HG02870 (cell line): ENCODE data around the gene TRAM2.

Experiments
- ATAC-seq: cut with Tn5 transposase; IDR thresholded peaks from one replicate; pipeline ENCODE4 v1.9.1; 2021; ENCODE audit warnings: mild to moderate bottlenecking, moderate library complexity; ENCODE audit not compliant: unreplicated experiment

The TRAM2 gene

DNA sequence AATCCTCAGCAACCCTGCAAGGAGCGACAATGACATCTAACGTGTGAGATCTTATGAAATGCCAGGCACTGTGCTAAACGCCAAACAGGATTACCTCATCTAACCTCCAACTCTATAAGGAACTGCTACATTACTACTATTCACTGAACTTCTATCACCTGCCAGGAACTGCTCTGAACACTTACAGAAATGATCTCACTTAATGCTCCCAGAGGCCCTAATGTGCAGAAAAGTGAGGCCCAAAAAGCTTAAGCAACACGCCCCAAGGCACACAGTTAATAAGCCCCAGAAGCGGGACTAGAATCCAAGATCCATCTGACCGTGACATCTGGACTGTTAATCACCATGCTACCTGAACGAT is 28.5 kb downstream of the TRAM2 start:
- ATAC-seq = no peak

DNA sequence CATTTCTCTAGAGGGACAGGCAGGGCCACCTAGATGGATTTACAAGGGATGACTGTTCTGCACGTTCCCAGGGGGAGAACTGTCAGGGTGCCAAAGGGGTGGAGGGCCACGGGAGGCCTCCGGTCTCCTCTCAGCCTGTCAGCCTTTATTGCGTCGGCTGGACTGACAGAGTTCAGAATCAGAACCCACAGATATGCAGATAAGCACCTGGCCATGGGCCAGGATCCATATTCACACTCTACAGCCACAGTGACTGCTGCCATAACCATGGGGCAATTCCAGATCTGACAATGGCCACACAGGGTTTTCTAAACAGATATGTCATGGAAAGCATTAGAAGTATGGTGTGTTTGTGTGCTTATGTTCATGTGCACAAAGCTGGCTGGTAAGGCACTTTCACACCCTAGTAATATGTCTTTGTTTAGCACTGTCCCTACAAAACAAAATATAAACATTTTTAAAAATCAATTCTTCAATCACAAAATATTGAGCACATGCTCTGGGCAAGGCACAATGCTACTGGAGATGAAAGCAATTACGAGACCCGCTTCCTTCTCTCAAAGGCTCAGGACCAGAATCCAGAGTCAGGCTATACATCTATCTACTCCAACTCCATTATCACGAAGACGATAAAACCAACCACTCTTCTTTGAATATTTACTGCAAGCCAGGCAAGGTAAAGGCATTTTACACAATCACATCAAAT is 29.1 kb downstream of the TRAM2 start:
- no peak for ATAC-seq

DNA sequence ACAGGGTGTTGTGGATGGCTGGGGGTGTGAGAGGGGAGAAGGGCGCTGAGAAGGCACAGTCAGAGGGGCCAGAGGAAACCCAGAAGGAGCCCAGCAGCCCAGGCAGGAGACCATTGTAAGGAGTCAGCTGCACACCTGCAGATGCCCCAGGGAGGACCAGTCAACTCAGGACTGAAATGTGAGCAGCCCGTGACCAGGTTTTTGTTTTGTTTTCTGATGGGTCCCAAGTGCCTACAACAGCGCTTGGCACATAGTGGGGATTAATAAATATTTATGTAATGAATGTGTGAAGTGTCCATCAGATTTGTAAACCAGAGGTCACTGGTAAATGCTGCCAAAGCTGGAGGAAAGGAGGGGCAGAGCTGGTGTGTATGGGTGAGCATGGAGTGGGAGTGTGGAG is 30.2 kb downstream of the TRAM2 start:
- peak; percentile 77 for ATAC-seq

DNA sequence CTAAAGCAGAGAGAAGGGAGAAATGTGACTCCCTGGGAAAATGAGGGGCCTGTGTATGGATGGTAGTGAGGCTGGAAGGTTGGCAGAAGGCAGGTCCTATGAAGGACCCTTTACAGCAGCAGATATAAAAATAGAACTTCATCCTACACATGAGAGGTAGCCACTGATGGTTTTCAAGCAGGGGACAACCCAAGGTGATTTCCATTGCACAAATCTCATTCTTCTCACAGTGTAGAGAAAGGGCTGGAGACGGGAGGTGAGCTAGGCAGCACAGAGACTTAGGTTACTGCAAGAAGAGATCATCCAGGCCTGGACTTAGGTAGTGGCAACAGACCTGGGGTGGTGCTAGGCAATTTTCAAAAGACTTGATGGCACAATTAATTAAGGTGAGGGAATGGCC is 30.7 kb downstream of the TRAM2 start:
- peak; percentile 50 for ATAC-seq

DNA sequence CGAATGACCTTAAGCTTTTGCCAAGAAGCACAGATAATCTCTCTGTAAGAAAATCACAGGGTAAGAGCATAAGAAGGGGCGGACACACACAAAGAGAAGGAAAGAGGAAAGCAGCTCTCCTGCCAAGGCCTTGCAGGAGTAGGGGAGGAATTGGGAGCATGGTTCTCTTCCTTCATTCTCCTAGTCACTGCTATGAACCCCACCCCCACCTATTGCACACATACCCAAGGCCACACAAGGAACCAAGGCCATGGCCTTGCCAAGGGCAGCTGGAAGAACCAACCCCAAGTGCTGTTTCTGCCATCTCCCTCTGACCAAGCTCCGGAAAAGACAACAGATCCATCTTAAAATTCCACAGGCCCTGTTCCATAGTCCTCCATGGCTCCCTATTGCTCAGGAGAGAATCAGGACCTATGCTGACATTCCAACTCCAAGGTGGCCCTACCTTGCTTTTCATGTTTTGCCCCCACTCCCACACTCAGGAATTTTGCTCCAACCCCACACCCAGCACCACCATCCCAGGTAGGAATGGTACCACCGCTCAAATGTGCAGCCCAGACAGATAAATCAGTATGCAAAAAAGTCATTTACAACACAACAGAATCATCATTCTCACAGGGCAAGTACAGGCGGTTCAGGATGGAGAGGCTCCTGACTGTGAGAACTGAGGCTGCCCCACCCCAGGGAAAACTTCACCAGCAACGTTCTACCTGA is 31.3 kb downstream of the TRAM2 start:
- ATAC-seq = peak; percentile 25

DNA sequence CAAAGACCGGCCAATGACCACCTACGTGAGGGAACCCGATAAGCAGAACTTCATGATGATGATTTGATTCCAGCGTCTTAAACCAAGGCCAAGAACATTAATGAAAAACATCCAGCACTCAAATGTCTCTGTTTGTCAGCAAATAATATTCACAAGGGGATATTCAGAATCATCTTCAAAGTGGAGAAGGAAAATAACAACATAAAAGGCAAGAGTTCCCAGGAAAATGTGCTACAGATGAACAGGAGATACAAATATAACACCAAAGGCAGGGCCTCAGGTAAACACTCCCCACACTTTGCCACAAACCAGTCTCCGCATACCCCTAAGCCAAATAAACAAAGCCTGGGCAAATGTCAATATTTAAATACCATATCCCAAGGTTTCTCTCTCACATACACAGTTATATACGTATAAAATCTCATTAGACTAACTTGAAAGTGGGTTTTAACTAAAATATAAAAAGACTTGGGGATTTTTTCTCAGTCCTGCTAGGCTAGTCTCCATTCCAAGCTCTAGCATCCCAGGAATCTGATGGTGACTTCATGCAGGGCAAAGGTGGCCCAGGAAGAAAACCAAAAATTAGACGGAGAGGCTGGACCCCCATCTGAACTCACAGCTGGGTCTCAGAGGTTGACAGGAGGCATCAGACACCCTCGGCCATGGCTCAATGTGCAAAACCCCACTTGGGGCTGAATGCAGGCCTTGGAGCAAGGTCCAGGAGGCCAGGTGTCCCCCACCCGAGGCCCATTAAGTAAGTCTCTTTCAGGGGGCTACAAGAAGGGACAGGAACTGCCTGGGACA is 32.1 kb downstream of the TRAM2 start:
- ATAC-seq = no peak

DNA sequence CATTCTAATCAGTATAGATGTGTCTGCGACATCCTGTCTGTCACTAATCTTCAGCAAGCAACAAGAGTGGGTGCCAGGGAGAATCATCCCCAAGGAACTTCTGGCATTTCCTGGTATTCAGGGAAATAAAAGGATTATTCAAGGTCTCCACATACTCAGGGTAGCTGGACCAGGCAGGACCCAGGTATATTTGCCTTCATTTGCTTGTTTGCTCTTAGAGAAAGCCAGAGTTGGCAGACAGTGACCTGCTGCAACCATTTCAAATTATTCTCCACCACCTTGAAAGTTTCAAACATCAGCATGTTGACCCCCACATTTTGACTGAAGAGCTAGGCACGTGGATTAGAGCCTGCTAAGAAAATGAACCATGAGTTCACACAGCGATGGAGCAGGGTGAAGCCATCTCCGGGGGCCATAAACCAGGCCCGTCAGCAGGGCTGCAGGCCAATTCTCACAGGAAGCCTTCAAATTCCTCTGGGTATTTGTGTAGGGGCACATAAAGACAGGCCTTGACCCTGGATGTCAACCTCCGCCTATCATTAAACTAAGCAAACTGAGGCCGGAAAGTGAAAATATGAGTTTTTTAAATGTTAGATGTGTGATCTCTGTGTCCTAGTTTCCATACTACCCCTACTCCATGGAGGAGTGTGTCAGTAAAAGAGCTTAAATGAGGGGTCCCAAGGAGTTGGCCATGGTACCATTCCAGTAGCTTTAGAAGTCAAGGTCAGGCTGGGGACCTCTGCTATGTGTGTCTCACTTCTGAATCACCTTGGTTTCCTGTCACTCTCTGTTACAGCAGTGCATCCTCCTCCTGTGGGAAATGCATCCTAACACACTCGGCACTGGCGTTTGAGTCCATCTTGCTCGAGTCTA is 32.9 kb downstream of the TRAM2 start:
- no peak for ATAC-seq

DNA sequence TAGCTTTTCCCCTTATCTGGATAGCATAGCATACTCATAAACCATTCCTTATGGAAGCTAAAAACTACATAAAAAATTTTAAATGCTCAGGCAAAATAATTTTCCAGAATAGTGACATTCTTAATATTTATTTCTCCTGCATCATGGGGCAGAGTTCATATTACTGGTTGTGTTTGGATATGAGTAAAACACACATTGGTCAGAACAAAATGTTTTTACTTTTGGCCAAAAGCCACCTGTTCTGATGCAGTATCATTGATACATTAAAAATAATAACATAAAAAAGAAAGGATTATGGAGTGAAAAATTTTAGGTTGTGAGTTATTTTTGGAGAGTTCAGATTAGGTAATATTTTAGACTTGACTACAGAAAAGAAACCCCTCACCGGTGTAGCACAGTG is 33.6 kb downstream of the TRAM2 start:
- no peak for ATAC-seq

DNA sequence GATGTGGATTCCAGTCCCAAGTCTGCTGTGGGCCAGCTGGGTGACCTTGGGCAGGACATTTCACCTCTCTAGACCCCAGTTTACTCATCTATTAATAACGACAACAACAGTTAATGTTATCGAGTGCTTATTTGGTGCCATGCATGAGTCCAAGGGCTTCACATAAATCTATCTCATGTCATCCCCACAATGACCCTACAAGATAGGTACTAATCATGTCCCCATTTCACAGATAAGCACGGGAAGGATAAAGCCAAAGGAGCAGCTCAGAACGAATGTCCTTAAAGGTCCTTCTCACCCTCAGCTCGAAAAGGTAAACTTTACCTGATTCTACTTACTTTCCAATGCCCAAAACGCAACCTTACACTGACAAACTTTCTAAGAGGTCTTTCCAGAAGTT is 35.7 kb downstream of the TRAM2 start:
- ATAC-seq = no peak

DNA sequence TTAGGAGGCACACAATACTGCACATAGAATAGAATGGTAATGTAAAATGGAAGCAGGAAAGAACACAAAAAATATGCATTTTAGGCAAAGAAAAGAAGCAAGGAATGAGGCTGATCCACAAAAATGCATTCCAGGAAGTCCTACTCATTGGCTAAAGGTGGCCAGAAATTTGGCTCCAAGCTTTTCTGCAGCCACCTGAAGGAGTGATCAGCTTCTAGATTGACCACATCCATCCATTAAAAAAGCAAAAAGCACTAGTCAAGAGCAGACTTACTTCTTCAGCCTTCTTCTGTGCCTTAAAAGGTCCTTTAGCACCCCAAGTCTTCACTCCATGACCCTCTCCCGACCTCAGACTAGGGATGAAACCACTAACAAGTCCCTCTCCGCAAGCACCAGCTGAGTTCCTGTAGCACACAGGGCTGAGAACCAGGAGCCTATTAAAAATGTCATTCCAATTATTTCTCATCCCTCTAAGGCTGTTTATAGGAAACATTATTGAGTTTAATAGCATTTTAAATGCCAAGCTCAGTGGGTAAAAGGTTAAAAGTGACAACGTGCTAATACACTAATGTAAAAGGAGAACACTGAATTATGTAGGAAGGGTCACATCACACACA is 36.5 kb downstream of the TRAM2 start:
- no peak for ATAC-seq

DNA sequence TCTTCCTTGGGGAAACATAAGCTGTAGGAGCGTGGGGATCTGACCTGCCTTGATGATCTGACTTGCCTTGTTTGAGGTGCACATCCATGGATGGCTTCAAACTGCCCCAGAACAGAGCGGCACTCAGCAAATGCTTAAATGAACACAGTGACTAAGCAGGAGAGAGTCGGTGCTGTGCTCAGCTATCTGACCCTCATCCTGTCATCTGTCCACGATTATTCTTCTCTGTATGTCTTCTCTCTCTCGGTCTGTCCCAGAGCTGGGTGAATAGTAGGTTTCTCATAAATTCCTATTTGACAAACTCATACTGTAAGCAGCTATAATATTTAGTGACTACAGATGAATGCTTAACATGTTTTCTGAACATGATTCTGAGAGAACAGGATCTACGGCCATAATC is 37.3 kb downstream of the TRAM2 start:
- ATAC-seq = no peak

DNA sequence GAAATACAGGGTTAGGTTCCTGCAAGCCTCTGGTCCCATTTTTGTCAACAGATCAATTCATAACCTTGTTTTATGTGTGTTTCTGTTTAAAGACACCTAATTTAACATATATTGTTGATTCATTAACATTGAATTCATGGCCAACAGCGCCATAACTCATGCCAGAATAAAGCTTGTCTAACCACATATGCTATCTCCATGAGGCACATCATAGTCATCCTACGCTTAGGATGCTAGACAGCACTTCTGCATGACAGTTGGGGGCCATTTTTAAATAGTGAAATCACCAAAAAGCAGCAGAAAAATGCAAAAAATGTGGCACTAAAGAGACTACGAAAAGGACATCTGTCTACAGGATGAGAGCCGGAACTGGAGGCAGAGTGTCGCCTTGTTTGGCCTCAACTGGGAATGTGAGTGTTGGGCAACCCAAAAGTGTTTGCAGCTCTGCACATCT is 37.9 kb downstream of the TRAM2 start:
- ATAC-seq = no peak

DNA sequence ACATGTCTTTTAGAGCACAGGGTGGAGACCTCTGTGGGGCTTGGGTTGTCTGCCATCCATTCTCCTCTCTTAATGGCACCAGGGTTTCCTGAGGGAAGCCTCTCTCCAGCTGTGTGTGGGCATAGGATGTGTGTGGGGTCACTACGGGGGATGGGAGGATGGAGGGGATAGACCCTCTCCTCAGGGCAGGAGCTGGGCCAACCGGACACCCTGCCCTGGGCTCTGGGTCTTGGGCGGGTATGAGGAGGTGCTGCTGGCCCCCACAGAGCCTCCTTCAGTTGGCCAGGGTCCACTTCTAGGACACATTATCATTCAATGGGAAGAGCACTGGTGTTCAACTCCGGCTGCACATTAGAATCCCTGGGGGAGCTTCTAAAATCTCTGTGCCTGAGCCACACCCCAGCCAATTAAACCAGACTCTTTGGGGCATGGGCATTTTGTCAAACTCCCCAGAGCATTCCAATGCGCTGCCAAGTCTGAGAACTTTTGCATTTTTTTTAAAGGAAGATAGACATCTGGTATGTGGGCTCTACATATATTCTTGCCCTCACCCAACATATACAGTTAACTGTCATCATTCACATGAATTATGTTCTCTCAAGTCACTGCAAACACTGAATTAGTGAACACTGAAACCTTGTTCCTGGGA is 38.5 kb downstream of the TRAM2 start:
- no peak for ATAC-seq

DNA sequence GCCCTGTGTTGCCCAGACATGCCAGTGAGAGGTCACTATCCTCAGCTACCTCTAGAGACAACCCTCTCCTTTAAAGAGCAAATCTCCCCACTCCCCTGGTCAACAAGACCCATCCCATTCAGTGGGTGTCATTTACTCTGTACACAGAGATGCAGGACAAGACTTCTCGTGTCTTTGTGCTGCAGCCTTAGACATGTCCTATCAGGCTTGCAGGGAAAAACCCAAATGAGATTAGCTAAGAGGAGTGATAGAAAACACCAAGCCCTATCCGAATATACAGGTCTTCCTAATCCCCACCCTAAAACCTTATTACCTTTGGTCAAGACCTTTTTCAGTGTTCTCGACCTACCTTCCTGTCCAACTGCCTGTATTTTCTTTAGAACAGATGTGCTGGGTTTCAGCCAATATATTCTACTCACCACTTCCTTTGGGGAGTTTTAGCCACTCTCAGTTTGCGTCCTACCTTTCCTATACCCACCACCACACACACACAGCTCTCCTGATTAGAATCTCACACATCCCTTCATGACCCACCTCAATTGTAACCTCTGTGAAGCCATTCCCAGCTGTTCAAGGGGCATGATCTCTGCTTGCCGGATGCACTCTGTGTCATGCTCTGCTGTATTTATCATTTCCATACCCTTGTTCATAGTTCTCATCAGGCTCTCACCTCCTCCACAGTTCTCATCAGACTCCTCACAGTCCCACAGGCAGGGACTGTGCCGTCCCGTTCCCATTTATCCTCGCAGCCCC is 39.7 kb downstream of the TRAM2 start:
- peak; percentile 53 for ATAC-seq

DNA sequence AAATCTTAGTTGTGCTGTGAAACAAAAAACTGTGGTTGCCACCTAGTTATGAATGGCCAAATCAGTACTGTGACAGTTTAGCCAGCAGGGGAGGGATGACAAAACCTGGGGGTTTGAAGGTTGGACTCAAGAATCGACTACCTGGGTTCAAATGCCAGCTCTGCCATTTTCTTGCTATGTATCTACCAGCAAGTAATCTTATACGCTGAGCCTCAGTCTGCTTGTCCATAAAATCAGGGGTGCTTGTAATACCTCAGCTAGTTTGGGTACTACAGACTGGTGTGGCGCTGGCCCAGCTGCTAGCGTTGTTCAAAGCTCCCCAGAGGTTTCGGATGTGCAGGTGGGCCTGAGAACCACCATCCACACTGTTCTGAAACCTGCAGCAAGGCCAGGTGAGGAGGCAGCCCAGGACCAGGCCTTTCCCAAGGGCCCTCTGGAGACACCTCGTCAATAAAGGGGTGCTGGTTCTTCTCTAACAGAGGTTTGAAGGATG is 40.4 kb downstream of the TRAM2 start:
- ATAC-seq = peak; percentile 26

DNA sequence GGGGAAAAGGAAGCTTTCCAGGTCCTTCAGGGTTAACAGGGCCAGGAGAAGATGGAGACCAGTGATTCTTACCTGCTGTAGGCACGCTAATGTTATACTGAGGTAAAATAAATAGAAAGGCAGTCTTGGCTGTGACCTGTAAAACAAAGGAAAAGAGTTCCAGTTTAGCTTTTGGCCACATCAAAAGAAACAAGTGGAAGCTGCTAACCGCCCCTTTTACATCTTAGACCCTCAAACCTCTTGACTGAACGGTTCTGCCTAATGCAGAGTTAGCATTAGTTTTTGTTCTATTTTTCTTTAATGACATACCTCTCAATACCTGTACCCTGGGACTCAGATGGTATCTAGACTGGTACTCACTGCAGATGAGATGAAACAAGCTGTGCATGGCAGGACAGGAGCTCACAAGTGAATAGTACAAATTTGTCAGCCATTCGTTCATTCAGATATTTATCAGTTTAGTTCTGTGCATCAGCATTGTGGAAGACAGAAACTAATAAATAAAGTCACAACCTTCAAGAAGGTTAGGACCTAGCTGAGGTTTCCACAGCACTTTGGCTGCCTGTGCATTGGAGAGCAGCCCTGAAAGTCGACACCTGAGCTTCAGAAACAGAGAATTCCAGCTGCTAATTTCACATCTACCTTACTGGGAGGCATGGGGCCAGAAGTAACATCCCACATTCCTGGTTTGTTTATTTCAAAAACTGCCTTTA is 41.0 kb downstream of the TRAM2 start:
- no peak for ATAC-seq

DNA sequence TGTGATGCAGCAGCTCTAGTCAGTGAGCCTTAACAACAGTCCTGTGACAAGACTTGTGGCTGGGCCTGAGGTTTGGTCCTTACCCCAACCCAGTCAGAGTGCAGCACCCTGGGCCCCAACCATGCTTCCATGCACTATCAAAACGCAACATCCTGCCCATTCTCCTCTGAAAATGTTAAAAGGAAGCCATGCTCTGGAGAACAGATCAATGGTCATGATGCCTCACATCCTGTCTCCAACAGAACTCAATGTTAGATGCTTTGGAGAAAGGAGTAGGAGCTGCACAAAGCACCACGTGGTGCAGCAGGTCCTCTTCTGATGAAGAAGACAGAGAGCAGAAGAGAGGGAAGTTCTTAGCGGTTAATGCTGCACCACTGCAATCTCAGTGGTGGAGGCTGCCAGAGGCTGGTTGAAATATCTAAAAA is 41.9 kb downstream of the TRAM2 start:
- peak; percentile 44 for ATAC-seq

DNA sequence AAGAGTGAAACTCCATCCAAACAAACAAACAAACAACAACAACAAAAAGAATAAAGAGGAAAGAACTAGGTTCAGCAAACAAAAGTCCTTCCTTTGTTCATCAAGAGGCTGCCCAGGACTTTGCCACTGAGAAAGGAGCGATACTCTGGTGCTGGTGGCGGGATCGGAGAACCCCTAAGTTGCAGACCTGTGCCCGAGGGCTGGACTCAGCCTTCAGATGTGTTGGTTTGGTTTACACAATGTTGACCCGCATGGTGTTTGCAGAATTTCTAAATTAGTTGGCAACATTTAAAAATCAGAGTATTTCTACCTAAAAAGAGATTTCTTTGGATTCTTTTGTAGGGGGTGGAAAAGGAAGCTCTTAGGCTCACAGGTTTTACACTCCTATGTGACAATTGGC is 42.5 kb downstream of the TRAM2 start:
- no peak for ATAC-seq
